ENCODE data around the gene PPIF.

GRCh38 chr10:79326361-79327089, 20.7 kb upstream of the PPIF start:
- TF ChIP-seq, protein P1, sequence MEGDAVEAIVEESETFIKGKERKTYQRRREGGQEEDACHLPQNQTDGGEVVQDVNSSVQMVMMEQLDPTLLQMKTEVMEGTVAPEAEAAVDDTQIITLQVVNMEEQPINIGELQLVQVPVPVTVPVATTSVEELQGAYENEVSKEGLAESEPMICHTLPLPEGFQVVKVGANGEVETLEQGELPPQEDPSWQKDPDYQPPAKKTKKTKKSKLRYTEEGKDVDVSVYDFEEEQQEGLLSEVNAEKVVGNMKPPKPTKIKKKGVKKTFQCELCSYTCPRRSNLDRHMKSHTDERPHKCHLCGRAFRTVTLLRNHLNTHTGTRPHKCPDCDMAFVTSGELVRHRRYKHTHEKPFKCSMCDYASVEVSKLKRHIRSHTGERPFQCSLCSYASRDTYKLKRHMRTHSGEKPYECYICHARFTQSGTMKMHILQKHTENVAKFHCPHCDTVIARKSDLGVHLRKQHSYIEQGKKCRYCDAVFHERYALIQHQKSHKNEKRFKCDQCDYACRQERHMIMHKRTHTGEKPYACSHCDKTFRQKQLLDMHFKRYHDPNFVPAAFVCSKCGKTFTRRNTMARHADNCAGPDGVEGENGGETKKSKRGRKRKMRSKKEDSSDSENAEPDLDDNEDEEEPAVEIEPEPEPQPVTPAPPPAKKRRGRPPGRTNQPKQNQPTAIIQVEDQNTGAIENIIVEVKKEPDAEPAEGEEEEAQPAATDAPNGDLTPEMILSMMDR (CRISPR knock-in tag; IDR thresholded peaks at IDR 0.05): no peak
- TF ChIP-seq MXI1 (IDR thresholded peaks at IDR 0.05; ENCODE audit: borderline replicate concordance, low read depth, low read length) (no peak), TFDP1 (CRISPR knock-in tag; IDR thresholded peaks at IDR 0.05; ENCODE audit: borderline replicate concordance) (no peak), NR2C2 (CRISPR knock-in tag; IDR thresholded peaks at IDR 0.05; ENCODE audit: borderline replicate concordance) (no peak), MYC (CRISPR knock-in tag; IDR thresholded peaks at IDR 0.05; ENCODE audit: borderline replicate concordance) (no peak), KMT2B (CRISPR knock-in tag; IDR thresholded peaks at IDR 0.05) (no peak), ZNF496 (CRISPR knock-in tag; IDR thresholded peaks at IDR 0.05; ENCODE audit: insufficient replicate concordance) (no peak), YY1 (IDR thresholded peaks at IDR 0.05; ENCODE audit: insufficient read depth, insufficient replicate concordance, low read depth, low read length) (no peak), POLR2A (IDR thresholded peaks at IDR 0.05; ENCODE audit: insufficient read depth in 1 of 2, low read depth in 2 of 2, low read length in 2 of 2) (no peak), ZNF12 (CRISPR knock-in tag; IDR thresholded peaks at IDR 0.05) (no peak)

Data from HepG2 (cell line).